Stomach (tissue), 4 donors: Measurements from ENCODE around the gene SULT1B1.

Experiments
- CTCF ChIP-seq, 7 experiments: fragments of 450-650 bp in 4 of 7; fragments of 200-600 bp in 3 of 7; sonication (generic) in 3 of 7; IDR thresholded peaks; one replicate each; pipeline ENCODE4 v1.5.1; 2016 to 2019; ENCODE audit warnings: antibody characterized with exemption in 7 of 7, control low read depth in 2 of 7, mild to moderate bottlenecking in 1 of 7
- EP300 ChIP-seq: sonication (generic); formaldehyde crosslinking; IDR thresholded peaks from one replicate; pipeline ENCODE4 v1.6.1; 2017; ENCODE audit warnings: antibody characterized with exemption
- POLR2A ChIP-seq, 4 donors: fragments of 450-650 bp; IDR thresholded peaks; one replicate each; pipeline ENCODE4 v1.6.1; 2016; ENCODE audit warnings: antibody characterized with exemption in 4 of 4, control low read depth in 2 of 4, mild to moderate bottlenecking in 1 of 4, moderate library complexity in 1 of 4

GRCh38 chr4:69743476-69744156, 16.8 kb downstream of the SULT1B1 start:
- TF ChIP-seq CTCF (IDR thresholded peaks at IDR 0.05) = no peak
- no peak for TF ChIP-seq POLR2A (IDR thresholded peaks at IDR 0.05)
- no peak for TF ChIP-seq EP300
